Stimulated activated CD8-positive, alpha-beta memory T cell treated with anti-CD3 and anti-CD28 coated beads, Interleukin-2, amount 100 ng/mL, for 48 hours (primary cell): ENCODE results near the gene NPHP4.

Experiments
- DNase-seq, 2 donors: peaks; one replicate each; pipeline ENCODE4 v3.0.0-alpha.2; 2020; ENCODE audit warnings: low read depth in 2 of 2

Gene NPHP4

DNA sequence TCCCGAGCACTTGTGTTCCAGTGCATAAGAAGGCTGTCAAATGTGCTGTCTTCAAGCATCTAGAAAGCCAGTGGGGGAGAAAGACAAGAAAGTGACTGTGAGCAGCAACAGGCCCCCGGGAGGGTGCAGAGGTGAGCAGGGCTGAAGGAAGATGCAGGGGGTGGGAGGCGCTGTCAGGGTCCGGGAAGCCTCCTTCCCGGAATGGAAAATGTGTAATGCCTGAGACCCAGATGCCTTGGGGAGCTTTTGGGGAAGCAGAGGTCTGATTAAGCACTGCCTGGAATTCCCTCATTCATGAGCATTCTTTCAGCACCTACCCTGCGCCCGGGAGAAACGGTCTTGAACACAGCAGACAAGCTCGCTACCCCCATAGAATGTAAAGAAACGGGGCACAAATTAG lies 1.3 kb downstream of the NPHP4 start:
- no peak for DNase-seq

DNA sequence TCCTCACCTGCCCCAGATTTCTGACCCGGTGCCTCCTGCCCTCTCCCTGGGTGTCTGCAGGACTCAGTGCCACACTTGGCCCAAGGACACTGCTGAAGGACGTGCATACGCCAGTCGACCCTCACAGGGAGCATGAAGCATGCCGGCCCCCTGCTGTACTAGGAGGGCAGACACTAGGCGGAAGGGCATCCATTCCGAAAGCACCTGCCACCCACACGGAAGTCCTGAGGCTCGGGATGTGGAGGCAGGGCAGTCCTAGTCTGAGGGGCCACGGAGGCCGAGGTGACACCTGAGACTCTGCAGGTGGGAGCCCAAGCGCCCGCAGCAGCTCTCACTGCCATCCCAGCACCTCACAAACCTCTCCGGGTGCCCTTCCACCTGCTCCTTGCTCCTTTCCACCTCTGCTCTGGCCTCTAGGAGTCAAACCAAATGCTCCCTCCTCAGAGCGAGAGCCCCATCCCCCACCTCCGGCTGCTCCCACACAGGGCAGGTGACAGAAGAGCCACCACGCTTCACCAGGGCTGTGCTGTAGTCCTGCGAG lies 2.4 kb downstream of the NPHP4 start:
- no peak for DNase-seq

GRCh38 chr1:5989286-5989605 lies 3.0 kb downstream of the NPHP4 start:
- DNase-seq, result no peak

- no peak for DNase-seq
These were observed 3.5 kb downstream of the NPHP4 start for GRCh38 chr1:5988596-5989285.

- DNase-seq, result no peak
These were observed 6.2 kb downstream of the NPHP4 start for GRCh38 chr1:5986018-5986417.

DNA sequence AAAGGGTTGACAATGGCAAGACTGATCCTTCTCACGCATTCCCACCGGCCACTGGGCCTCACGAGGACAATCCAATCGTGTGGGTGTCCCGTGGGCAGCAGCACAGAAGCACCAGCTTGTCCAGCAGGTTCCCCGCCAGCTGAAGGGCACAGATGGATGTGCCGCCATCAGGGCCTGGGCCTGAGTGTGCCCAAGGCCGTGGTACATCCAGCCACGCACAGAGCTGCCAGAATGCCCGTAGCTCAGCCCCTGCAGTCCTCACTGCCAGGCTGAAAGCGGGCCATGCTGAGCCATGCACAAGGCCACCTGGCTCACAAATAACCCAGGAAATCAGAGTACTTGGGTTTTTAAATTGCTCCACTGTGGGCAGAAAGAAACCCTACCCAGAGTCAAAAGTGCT lies 7.0 kb downstream of the NPHP4 start:
- no peak for DNase-seq

DNA sequence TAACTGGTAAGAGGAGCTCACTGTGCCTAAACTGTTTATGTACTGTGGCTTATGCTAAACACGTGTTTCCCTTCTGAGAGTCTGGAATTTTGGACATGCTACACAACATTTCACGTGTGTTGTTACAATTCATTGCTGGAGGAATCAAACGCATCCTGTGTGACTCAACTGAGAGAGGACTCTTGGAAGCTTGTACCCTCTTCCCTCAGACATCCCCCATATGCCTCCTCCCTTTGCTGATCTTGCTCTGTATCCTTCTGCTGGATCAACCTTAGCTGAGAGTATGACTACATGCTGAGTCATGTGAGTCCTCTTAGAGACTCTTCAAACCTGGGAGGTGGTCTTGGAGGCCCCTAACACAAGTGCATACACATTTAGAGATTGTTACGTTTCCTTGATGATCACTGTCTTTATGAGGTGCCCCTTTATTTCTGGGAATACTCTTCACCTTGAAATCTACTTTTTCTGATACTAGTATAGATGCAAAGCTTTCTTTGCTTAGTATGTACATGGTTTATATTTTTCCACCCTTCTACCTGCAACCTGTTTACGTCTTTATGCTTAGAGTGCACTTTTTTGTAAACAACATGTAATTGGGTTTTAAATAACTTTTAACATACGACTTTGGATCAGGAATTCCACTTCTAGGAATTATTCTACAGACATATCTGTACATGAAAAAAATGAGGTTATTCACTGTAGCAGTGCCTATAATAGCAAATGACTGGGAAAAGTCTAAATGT lies 8.7 kb downstream of the NPHP4 start:
- DNase-seq, result no peak

GRCh38 chr1:5982868-5983267 lies 9.4 kb downstream of the NPHP4 start:
- DNase-seq, result no peak

- DNase-seq, result no peak
These were observed 9.9 kb downstream of the NPHP4 start for GRCh38 chr1:5982276-5982675.

- no peak for DNase-seq
These were observed 11.2 kb downstream of the NPHP4 start for GRCh38 chr1:5981009-5981380.

- DNase-seq, result no peak
These were observed 11.8 kb downstream of the NPHP4 start for GRCh38 chr1:5980314-5981008.

GRCh38 chr1:5979536-5980313 lies 12.5 kb downstream of the NPHP4 start:
- DNase-seq, result no peak

- no peak for DNase-seq
These were observed 13.8 kb downstream of the NPHP4 start for GRCh38 chr1:5978452-5978851.

DNA sequence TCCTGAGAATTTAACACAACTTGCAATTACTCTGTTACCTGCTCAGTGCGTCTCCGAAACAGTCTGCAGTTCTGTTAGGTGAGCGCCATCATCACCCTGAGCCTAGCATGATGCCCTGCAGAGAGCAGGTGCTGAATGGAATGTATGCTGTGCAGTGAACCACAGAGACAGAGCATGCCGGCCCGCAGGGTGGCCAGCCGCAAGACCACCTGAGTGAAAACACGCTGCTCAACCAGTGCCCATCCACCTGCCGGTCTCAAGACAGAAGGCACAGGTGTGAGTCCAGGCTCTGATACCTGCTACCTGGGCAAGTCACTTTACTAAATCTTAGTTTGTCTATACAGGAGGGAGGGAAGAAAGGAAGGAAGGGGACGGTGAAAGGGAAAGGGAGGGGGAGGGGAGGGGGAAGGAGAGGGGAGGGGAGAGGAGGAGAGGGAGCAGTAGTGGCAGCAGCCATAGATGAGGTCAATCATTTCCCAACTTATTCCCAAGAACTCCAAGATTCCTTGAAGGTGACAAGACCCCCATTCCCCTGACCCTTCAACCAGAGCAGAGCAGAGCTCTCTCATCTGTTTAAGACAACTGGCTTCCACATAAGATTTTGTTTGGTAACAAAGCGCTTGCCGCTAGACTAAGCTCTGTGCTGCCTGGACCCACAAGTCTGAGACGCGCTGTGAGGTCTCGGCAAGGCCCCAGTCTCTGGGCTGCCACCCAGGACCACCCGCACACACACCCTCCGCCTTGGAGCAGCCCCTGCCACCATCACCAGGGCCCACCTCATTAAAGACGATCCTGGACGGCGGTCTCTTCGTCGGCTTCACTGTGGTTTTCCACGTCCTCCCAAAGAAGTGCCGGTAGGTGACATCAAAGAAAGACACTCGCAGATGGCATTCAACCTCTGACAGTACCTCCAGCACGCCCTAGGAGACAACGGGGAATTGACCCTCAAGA lies 14.5 kb downstream of the NPHP4 start:
- DNase-seq, result no peak

DNA sequence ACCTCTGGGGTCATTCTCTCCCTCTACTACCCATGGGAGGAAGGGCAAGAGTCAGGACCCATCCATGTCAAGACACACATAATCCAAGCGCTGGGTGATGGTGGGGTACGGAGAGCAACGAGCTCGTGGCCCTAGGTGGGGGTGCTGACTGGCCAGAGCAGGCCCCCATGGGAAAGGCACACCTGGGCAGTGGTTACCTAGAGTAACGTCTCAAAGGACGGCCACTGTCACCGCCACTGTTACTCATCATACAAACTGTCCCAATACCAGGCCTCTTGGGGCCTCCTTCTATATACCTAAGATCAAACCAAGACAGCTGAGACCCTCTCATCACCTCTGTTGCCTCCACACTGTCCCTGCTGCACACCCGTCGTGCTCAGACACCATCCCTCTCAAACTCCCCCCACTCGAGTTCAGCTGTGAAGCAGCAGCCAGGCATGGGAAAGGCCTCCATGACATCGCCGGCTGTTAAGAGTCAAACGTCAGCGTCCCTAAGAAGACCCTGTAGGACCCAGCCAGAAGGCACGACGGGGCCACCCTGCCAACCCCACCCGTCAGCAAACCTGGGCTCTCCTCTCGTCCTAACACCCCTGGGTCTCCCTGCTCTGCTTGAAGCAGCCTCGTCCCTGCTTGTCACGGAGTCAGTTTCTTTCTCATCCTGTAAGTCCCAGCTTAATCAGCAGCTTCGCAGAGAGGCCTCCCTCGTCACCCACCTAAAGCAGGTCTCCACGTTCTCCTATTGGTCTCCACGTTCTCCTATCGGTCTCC lies 15.3 kb downstream of the NPHP4 start:
- DNase-seq, result no peak

GRCh38 chr1:5976231-5976630 lies 16.0 kb downstream of the NPHP4 start:
- DNase-seq, result no peak

- peak in 1 of 2 donors; percentile 26 for DNase-seq
These were observed 16.9 kb downstream of the NPHP4 start for GRCh38 chr1:5975133-5975880.

- no peak for DNase-seq
These were observed 17.6 kb downstream of the NPHP4 start for GRCh38 chr1:5974631-5975030.

- no peak for DNase-seq
These were observed 18.5 kb downstream of the NPHP4 start for GRCh38 chr1:5973771-5974170.

GRCh38 chr1:5972198-5972520 lies 20.1 kb downstream of the NPHP4 start:
- no peak for DNase-seq
